HEK293 (cell line): Measurements from ENCODE around the gene ASIC3.
A peak's percentile ranks its signal among the peaks of the same experiment; 100 is the strongest.

ENCODE experiments used
- CTCF ChIA-PET: fragments of 350-600 bp; formaldehyde crosslinking; extraction: SDS; loops from one replicate; lab custom pipeline; 2021; ENCODE audit warnings: antibody characterized with exemption; lab: Yijun Ruan, JAX
- POLR2A ChIA-PET: fragments of 300-600 bp; formaldehyde crosslinking; extraction: SDS; loops from one replicate; lab custom pipeline; 2020; ENCODE audit warnings: antibody characterized with exemption, inconsistent platforms; lab: Yijun Ruan, JAX
- H3K27ac ChIP-seq: fragments of 200-500 bp; sonication (Bioruptor generic); 2 replicates; pipeline ENCODE4 v1.5.1; 2014; ENCODE audit warnings: low read depth, low read length, control low read depth, inconsistent platforms; ENCODE audit errors: extremely low read depth
- H3K36me3 ChIP-seq, 2 experiments: fragments of 200-500 bp in 1 of 2; sonication (Bioruptor generic) in 1 of 2; 1 replicate in 1 of 2; 2 replicates in 1 of 2; pipeline ENCODE4 v1.5.1; 2014 to 2017; ENCODE audit warnings: inconsistent platforms in 2 of 2, low read length in 2 of 2; ENCODE audit not compliant: control insufficient read depth in 2 of 2, insufficient read depth in 1 of 2
- H3K4me1 ChIP-seq: fragments of 200-500 bp; sonication (Bioruptor generic); 2 replicates; pipeline ENCODE4 v1.5.1; 2014; ENCODE audit warnings: mild to moderate bottlenecking, low read length, inconsistent platforms; ENCODE audit not compliant: control insufficient read depth, insufficient read depth
- H3K4me3 ChIP-seq: 2 replicates; pipeline ENCODE4 v1.5.1; 2011; ENCODE audit warnings: low read depth, mild to moderate bottlenecking, control low read depth, low read length, moderate library complexity
- H3K9me3 ChIP-seq: fragments of 200-500 bp; sonication (Bioruptor generic); 2 replicates; pipeline ENCODE4 v1.5.1; 2014; ENCODE audit warnings: low read depth, low read length, inconsistent platforms; ENCODE audit not compliant: control insufficient read depth, insufficient read depth
- GFI1B ChIP-seq: fragments of 450-650 bp; formaldehyde crosslinking; IDR thresholded peaks from 2 replicates; pipeline ENCODE4 v1.5.1; 2016; ENCODE audit warnings: missing biosample characterization, missing genetic modification characterization
- HOXA7 ChIP-seq: sonication (generic); formaldehyde crosslinking; IDR thresholded peaks from 2 replicates; pipeline ENCODE4 v1.8.1; 2022; ENCODE audit warnings: missing genetic modification reagents, borderline replicate concordance
- HOXC10 ChIP-seq: sonication (generic); formaldehyde crosslinking; IDR thresholded peaks from 2 replicates; pipeline ENCODE4 v1.8.1; 2023; ENCODE audit warnings: mild to moderate bottlenecking, missing genetic modification reagents
- KLF10 ChIP-seq: fragments of 450-650 bp; IDR thresholded peaks from 2 replicates; pipeline ENCODE4 v1.5.1; 2018; ENCODE audit warnings: missing biosample characterization, mild to moderate bottlenecking, missing genetic modification characterization
- KLF16 ChIP-seq: fragments of 450-650 bp; formaldehyde crosslinking; IDR thresholded peaks from 2 replicates; pipeline ENCODE4 v1.5.1; 2017; ENCODE audit warnings: missing biosample characterization, missing genetic modification characterization
- OVOL3 ChIP-seq: fragments of 450-650 bp; formaldehyde crosslinking; IDR thresholded peaks from 2 replicates; pipeline ENCODE4 v1.5.1; 2016; ENCODE audit warnings: missing biosample characterization, missing genetic modification characterization
- SETDB1 ChIP-seq: IDR thresholded peaks from one replicate; pipeline ENCODE4 v1.6.1; 2017; ENCODE audit warnings: mild to moderate bottlenecking, low read length, moderate library complexity, mixed read lengths; ENCODE audit not compliant: insufficient read length
- SP2 ChIP-seq: fragments of 450-650 bp; formaldehyde crosslinking; IDR thresholded peaks from 2 replicates; pipeline ENCODE4 v1.5.1; 2016; ENCODE audit warnings: missing biosample characterization, missing genetic modification characterization
- TRIM28 ChIP-seq: IDR thresholded peaks from 2 replicates; pipeline ENCODE4 v1.6.1; 2011; ENCODE audit warnings: low read length, control low read depth, borderline replicate concordance
- YY1 ChIP-seq: fragments of 450-650 bp; formaldehyde crosslinking; IDR thresholded peaks from 2 replicates; pipeline ENCODE4 v1.5.1; 2018; ENCODE audit warnings: missing biosample characterization, missing genetic modification characterization
- ZFP69B ChIP-seq: fragments of 450-650 bp; formaldehyde crosslinking; IDR thresholded peaks from 2 replicates; pipeline ENCODE4 v1.5.1; 2016; ENCODE audit warnings: missing biosample characterization, missing genetic modification characterization
- ZIC2 ChIP-seq: fragments of 450-650 bp; formaldehyde crosslinking; IDR thresholded peaks from 2 replicates; pipeline ENCODE4 v1.5.1; 2016; ENCODE audit warnings: missing biosample characterization, missing genetic modification characterization
- ZNF211 ChIP-seq: fragments of 450-650 bp; formaldehyde crosslinking; IDR thresholded peaks from 2 replicates; pipeline ENCODE4 v1.5.1; 2016; ENCODE audit warnings: low read depth, missing biosample characterization, missing genetic modification characterization
- ZNF350 ChIP-seq: fragments of 450-650 bp; formaldehyde crosslinking; IDR thresholded peaks from 2 replicates; pipeline ENCODE4 v1.5.0; 2017; ENCODE audit warnings: missing biosample characterization, mild to moderate bottlenecking, missing genetic modification characterization
- ZNF354C ChIP-seq: fragments of 450-650 bp; formaldehyde crosslinking; IDR thresholded peaks from 2 replicates; pipeline ENCODE4 v1.5.1; 2016; ENCODE audit warnings: missing biosample characterization, missing genetic modification characterization, low read depth, borderline replicate concordance
- ZNF660 ChIP-seq: fragments of 450-650 bp; IDR thresholded peaks from 2 replicates; pipeline ENCODE4 v1.5.1; 2018; ENCODE audit warnings: missing biosample characterization, mild to moderate bottlenecking, missing genetic modification characterization
- ZNF692 ChIP-seq: fragments of 450-650 bp; formaldehyde crosslinking; IDR thresholded peaks from 2 replicates; pipeline ENCODE4 v1.5.1; 2016; ENCODE audit warnings: missing biosample characterization, missing genetic modification characterization
- ZNF701 ChIP-seq: fragments of 450-650 bp; formaldehyde crosslinking; IDR thresholded peaks from 2 replicates; pipeline ENCODE4 v1.5.1; 2016; ENCODE audit warnings: missing biosample characterization, missing genetic modification characterization
- ZNF791 ChIP-seq: fragments of 450-650 bp; formaldehyde crosslinking; IDR thresholded peaks from 2 replicates; pipeline ENCODE4 v1.5.1; 2016; ENCODE audit warnings: missing biosample characterization, missing genetic modification characterization
- ZNF830 ChIP-seq: fragments of 450-650 bp; IDR thresholded peaks from 2 replicates; pipeline ENCODE4 v1.5.0; 2018; ENCODE audit warnings: missing biosample characterization, missing genetic modification characterization, low read depth, mild to moderate bottlenecking, moderate library complexity
- TF ChIP-seq, protein P1 (sequence below): fragments of 450-650 bp; formaldehyde crosslinking; conservative IDR thresholded peaks from 2 replicates; pipeline ENCODE4 v1.5.1; 2016; ENCODE audit warnings: low read depth, missing biosample characterization, missing genetic modification characterization
- TF ChIP-seq, protein P2 (sequence below): fragments of 450-650 bp; formaldehyde crosslinking; IDR thresholded peaks from 2 replicates; pipeline ENCODE4 v1.5.1; 2016; ENCODE audit warnings: missing biosample characterization, missing genetic modification characterization

The ASIC3 gene

DNA sequence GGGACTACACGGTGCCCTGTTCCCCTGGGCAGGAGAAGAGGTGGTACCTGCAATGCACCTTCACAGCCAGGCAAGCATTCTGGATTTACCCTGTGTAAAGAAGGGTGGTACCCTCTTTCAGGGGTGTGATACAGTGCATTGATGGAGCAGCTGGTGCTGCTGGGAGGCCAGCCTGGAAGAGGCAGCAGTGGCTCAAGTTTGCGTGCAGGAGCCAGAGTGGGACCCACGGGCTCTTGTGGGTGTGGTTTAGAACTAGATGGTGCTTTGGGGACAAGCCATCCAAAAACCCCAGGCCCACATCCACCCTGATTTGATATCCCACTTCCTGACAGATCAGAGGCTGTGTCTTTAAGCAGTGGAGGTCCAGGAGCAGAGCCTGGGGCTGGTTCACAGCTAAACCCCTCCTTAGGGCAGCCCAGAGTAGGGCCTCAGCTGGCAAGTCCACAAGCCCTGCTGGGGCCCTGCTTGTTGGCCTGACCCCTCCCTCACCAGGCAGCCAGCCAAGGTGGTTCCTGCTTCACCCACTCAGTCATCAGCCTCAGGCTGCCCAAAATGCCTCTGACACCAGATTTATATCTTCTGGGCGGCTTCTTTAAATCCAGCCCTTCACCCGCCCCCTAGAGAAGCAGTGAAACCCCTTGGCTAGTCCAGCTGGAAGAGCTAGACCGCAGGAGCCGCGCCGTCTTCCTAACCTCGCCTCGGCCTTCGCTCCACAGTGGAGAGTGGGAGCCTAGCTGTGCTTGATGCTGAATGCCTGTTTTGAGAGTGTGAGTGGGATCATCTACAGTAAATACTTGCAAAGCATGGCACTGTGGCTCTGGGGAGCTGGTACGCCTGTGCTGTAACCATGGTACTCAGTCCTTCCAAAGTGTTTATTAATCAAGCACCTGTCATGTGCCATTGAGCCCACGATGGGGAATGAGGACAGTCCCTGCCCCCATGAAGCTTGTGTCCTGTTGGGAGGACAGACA lies 1.4 kb upstream of the ASIC3 start (continued):
- peak; percentile 72 for TF ChIP-seq ZNF692
- TF ChIP-seq, all 188 proteins: peak for 14

DNA sequence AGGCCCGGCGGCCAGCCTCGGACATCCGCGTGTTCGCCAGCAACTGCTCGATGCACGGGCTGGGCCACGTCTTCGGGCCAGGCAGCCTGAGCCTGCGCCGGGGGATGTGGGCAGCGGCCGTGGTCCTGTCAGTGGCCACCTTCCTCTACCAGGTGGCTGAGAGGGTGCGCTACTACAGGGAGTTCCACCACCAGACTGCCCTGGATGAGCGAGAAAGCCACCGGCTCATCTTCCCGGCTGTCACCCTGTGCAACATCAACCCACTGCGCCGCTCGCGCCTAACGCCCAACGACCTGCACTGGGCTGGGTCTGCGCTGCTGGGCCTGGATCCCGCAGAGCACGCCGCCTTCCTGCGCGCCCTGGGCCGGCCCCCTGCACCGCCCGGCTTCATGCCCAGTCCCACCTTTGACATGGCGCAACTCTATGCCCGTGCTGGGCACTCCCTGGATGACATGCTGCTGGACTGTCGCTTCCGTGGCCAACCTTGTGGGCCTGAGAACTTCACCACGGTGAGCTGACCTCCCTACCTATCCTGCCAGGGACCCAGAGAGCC lies 656 bp downstream of the ASIC3 start:
- Histone ChIP-seq H3K9me3 (no peaks in the 10 kb centered on the region), H3K36me3 (peaks cover 0 to 36% of the 10 kb centered on the region in 2 experiments; a peak in 1 of 3 replicates)
- CTCF ChIA-PET: interaction anchor here (0.6 kb wide), 1 partner anchor 15 kb away, joined by 3 read pairs; no protein-coding TSS in a partner anchor
- POLR2A ChIA-PET: no interaction called here
- TF ChIP-seq SP2 (tag by site-specific recombination) (no peak), KLF10 (tag by site-specific recombination) (no peak), GFI1B (no peak), SETDB1 (no peak), KLF16 (tag by site-specific recombination) (no peak), ZNF791 (tag by site-specific recombination) (no peak), ZNF354C (tag by site-specific recombination) (no peak)
- TF ChIP-seq, all 188 proteins: peak for 0
- Histone ChIP-seq H3K4me1 (no peaks in the 10 kb centered on the region), H3K27ac (no peak overlapping the region), H3K4me3 (no peak overlapping the region)

DNA sequence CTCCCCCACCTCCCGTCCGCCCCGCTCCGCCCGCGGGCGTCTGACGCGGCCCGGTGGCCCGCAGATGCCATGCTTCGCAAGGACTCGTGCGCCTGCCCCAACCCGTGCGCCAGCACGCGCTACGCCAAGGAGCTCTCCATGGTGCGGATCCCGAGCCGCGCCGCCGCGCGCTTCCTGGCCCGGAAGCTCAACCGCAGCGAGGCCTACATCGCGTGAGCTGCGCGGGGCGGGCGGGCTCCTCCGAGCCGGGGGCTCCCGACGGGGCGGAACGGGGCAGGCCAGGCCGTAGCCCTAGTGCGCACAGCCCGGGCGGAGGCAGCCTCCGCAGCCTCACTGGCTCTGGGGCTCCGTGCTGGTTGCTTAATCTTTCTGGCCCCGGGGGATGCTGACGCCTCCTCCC lies 2.8 kb downstream of the ASIC3 start:
- H3K4me3 ChIP-seq: no peak overlapping the region
- peaks cover 0 to 39% of the 10 kb centered on the region in 2 experiments; a peak in 1 of 3 replicates for H3K36me3 ChIP-seq

More for the DNA sequence above, 2.8 kb downstream of the ASIC3 start:
- no peaks in the 10 kb centered on the region for H3K4me1 ChIP-seq
- TF ChIP-seq SETDB1 (no peak), OVOL3 (tag by site-specific recombination) (no peak), HOXC10 (CRISPR knock-in tag) (no peak), YY1 (tag by site-specific recombination) (no peak), ZNF660 (tag by site-specific recombination) (no peak), ZIC2 (tag by site-specific recombination) (no peak), ZNF830 (tag by site-specific recombination) (no peak), ZNF350 (tag by site-specific recombination) (no peak), HOXA7 (CRISPR knock-in tag) (no peak), ZNF211 (tag by site-specific recombination) (no peak), TRIM28 (no peak), ZNF701 (tag by site-specific recombination) (no peak), ZFP69B (tag by site-specific recombination) (no peak)
- TF ChIP-seq, protein P1, sequence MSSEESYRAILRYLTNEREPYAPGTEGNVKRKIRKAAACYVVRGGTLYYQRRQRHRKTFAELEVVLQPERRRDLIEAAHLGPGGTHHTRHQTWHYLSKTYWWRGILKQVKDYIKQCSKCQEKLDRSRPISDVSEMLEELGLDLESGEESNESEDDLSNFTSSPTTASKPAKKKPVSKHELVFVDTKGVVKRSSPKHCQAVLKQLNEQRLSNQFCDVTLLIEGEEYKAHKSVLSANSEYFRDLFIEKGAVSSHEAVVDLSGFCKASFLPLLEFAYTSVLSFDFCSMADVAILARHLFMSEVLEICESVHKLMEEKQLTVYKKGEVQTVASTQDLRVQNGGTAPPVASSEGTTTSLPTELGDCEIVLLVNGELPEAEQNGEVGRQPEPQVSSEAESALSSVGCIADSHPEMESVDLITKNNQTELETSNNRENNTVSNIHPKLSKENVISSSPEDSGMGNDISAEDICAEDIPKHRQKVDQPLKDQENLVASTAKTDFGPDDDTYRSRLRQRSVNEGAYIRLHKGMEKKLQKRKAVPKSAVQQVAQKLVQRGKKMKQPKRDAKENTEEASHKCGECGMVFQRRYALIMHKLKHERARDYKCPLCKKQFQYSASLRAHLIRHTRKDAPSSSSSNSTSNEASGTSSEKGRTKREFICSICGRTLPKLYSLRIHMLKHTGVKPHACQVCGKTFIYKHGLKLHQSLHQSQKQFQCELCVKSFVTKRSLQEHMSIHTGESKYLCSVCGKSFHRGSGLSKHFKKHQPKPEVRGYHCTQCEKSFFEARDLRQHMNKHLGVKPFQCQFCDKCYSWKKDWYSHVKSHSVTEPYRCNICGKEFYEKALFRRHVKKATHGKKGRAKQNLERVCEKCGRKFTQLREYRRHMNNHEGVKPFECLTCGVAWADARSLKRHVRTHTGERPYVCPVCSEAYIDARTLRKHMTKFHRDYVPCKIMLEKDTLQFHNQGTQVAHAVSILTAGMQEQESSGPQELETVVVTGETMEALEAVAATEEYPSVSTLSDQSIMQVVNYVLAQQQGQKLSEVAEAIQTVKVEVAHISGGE (tag by site-specific recombination): no peak
- TF ChIP-seq, protein P2, sequence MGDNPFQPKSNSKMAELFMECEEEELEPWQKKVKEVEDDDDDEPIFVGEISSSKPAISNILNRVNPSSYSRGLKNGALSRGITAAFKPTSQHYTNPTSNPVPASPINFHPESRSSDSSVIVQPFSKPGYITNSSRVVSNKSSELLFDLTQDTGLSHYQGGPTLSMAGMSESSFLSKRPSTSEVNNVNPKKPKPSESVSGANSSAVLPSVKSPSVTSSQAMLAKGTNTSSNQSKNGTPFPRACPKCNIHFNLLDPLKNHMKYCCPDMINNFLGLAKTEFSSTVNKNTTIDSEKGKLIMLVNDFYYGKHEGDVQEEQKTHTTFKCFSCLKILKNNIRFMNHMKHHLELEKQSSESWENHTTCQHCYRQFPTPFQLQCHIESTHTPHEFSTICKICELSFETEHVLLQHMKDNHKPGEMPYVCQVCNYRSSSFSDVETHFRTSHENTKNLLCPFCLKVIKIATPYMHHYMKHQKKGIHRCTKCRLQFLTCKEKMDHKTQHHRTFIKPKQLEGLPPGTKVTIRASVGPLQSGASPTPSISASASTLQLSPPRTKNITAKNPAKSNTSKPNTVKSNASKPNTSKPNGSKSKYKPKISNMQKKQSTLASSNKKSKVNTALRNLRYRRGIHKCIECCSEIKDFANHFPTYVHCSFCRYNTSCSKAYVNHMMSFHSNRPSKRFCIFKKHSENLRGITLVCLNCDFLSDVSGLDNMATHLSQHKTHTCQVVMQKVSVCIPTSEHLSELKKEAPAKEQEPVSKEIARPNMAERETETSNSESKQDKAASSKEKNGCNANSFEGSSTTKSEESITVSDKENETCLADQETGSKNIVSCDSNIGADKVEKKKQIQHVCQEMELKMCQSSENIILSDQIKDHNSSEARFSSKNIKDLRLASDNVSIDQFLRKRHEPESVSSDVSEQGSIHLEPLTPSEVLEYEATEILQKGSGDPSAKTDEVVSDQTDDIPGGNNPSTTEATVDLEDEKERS (tag by site-specific recombination): no peak
- ChIA-PET CTCF (no interaction called here), POLR2A (interaction anchor here (1.1 to 1.7 kb wide), 2 partner anchors 9 to 12 kb away, joined by 3 to 5 read pairs; no protein-coding TSS in a partner anchor)
- no peak overlapping the region for H3K27ac ChIP-seq
- no peaks in the 10 kb centered on the region for H3K9me3 ChIP-seq
